CD4-positive, alpha-beta T cell (primary cell): ENCODE measurements around the gene KNDC1. TPM values are rescaled to one million over a fixed set of nuclear protein-coding genes. Genes with fewer than 3 reads are reported as not detected.

ENCODE experiments used
- ATAC-seq: fragments of 200-7000 bp; cut with Tn5 transposase; one replicate; pipeline ENCODE4 v1.10.0; 2022; ENCODE audit warnings: mild to moderate bottlenecking; ENCODE audit not compliant: poor library complexity
- CTCF ChIA-PET: fragments of 350-600 bp; sonication (Branson Sonifier 250); formaldehyde crosslinking; loops from one replicate; lab custom pipeline; 2021; ENCODE audit warnings: antibody characterized with exemption, inconsistent platforms; lab: Charles Lee
- POLR2A ChIA-PET: fragments of 350-600 bp; sonication (Branson Sonifier 250); formaldehyde crosslinking; loops from one replicate; lab custom pipeline; 2021; ENCODE audit warnings: antibody characterized with exemption, inconsistent platforms; lab: Charles Lee
- DNase-seq, 14 experiments: peaks; one replicate each; pipeline ENCODE4 v3.0.0-alpha.2; 2013 to 2020; ENCODE audit warnings: mixed read lengths in 2 of 14
- H3K27ac ChIP-seq, 2 donors: one replicate each; pipeline versions ENCODE4 v1.5.1 to v1.7.0; 2013; ENCODE audit warnings: low read length in 2 of 2, low read depth in 1 of 2, mild to moderate bottlenecking in 1 of 2
- H3K27me3 ChIP-seq, 2 experiments: 1 replicate in 1 of 2; 2 replicates in 1 of 2; pipeline versions ENCODE4 v1.6.1 to v1.7.0; 2013; ENCODE audit warnings: low read length in 2 of 2, control low read depth in 1 of 2, mild to moderate bottlenecking in 1 of 2, moderate library complexity in 1 of 2; ENCODE audit not compliant: insufficient read depth in 2 of 2, control insufficient read depth in 1 of 2
- H3K36me3 ChIP-seq: one replicate; pipeline ENCODE4 v1.6.1; 2013; ENCODE audit warnings: low read length, control low read depth; ENCODE audit not compliant: insufficient read depth
- H3K4me1 ChIP-seq: one replicate; pipeline ENCODE4 v1.6.1; 2013; ENCODE audit warnings: low read length, control low read depth; ENCODE audit not compliant: insufficient read depth
- H3K4me3 ChIP-seq: one replicate; pipeline ENCODE4 v1.5.1; 2013; ENCODE audit warnings: mild to moderate bottlenecking, low read length, moderate library complexity
- H3K9me3 ChIP-seq, 2 experiments: 1 replicate in 1 of 2; 2 replicates in 1 of 2; pipeline versions ENCODE4 v1.6.1 to v1.7.0; 2013; ENCODE audit warnings: low read length in 2 of 2, mild to moderate bottlenecking in 2 of 2, control low read depth in 1 of 2, moderate library complexity in 1 of 2; ENCODE audit not compliant: control insufficient read depth in 1 of 2, insufficient read depth in 1 of 2
- H3K27ac Mint-ChIP-seq: one replicate; pipeline ENCODE4 v1.8.0; 2020; ENCODE audit warnings: mixed read lengths
- H3K27me3 Mint-ChIP-seq: one replicate; pipeline ENCODE4 v1.8.0; 2021; ENCODE audit warnings: mixed read lengths
- H3K36me3 Mint-ChIP-seq: one replicate; pipeline ENCODE4 v1.8.0; 2021; ENCODE audit warnings: low read depth, mixed read lengths
- H3K4me1 Mint-ChIP-seq: one replicate; pipeline ENCODE4 v1.8.0; 2021; ENCODE audit warnings: low read depth, mixed read lengths
- H3K4me3 Mint-ChIP-seq: one replicate; pipeline ENCODE4 v1.8.0; 2020; ENCODE audit warnings: mild to moderate bottlenecking, mixed read lengths
- H3K9me3 Mint-ChIP-seq: one replicate; pipeline ENCODE4 v1.8.0; 2020; ENCODE audit warnings: mixed read lengths
- intact Hi-C, 2 experiments: fragments of 100-400 bp; cut with DNase I in 1 of 2; cut with micrococcal nuclease in 1 of 2; formaldehyde crosslinking; loops; one replicate each; pipeline versions ENCODE4 v1.15.1 to v1.9.0; 2023 to 2025; cut with DNase I, micrococcal nuclease
- total RNA-seq, 174 experiments: library from RNA in 2 of 174; stranded (reverse) in 2 of 174; gene quantifications; one replicate each; pipeline ENCODE4 v1.2.3 and lab custom pipeline; 2021 to 2026
- TF ChIP-seq, protein P1 (sequence below): fragments of 200-600 bp; IDR thresholded peaks from one replicate; pipeline ENCODE4 v1.8.0; 2022; ENCODE audit warnings: antibody characterized with exemption, mild to moderate bottlenecking

The KNDC1 gene
- total RNA-seq, 2 experiments from 2014 or later: not detected

DNA sequence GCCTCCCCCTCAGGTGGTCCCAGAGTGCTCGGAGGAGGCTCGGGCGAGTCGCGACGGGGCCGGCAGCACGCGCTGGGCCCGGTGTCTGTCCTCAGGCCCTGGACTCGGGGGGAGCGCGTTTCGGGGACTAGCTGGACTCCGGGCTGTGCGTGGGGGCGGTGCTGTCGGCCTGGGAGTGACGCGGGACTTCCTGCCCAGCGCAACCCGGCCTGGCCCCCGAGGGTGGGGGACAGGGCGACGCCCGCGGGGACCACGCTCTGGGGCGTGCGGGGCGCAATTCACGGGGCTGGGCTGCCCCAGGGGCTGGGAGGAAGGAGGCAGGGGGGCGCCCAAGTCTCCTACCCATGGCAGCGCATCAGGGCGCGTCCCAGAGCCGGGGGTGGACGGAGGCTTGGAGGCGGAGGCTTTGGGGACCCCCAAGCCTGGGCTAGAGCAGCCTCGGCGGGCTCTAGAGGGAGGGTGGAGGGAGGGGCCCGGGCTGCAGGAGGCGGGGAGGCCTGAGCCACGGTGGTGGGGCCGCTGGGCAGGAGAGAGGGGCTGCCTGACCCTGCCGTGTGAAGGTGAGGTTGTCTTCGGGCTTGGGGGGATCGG lies 75.3 kb downstream of the KNDC1 start:
- POLR2A ChIA-PET: no interaction called here
- no peak overlapping the region for H3K27ac Mint-ChIP-seq

DNA sequence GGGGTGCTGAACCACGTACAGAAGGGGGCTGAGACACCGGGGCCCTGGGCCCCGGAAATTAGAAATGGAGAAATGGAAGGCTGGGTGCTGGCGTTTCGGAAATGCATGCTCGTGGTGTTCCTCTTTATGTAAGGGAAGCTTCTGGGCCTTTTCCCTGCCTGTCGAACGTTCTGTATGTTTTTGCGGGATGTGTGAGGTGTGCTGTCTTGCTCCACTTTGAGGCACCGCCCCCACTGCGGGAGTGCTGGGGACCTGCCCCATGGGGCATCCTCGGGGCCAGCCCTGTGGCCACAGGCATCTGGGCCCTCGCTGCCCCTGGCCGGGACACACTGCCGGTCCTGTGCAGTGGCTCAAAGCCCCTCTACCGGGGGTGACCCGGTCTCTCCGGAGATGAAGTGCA lies 75.9 kb downstream of the KNDC1 start:
- H3K27me3 Mint-ChIP-seq: peaks cover 65% of the 10 kb centered on the region
- Histone ChIP-seq H3K4me1 (peaks cover 39% of the 10 kb centered on the region), H3K27ac (no peak overlapping the region), H3K9me3 (peaks cover 0 to 23% of the 10 kb centered on the region in 2 experiments), H3K36me3 (no peaks in the 10 kb centered on the region), H3K27me3 (peaks cover 52 to 56% of the 10 kb centered on the region in 2 experiments), H3K4me3 (peak overlapping the region; percentile 38)
- intact Hi-C loops: no loop called here
- H3K4me3 Mint-ChIP-seq: peak overlapping the region; percentile 45
- DNase-seq (peak in 1 of 14 experiments; percentile 47), ATAC-seq (peak; percentile 32)
- H3K36me3 Mint-ChIP-seq: no peaks in the 10 kb centered on the region
- CTCF ChIA-PET: no interaction called here
- no peak overlapping the region for H3K27ac Mint-ChIP-seq
- POLR2A ChIA-PET: no interaction called here
- H3K9me3 Mint-ChIP-seq: no peaks in the 10 kb centered on the region
- H3K4me1 Mint-ChIP-seq: peaks cover 14% of the 10 kb centered on the region
- TF ChIP-seq, protein P1, sequence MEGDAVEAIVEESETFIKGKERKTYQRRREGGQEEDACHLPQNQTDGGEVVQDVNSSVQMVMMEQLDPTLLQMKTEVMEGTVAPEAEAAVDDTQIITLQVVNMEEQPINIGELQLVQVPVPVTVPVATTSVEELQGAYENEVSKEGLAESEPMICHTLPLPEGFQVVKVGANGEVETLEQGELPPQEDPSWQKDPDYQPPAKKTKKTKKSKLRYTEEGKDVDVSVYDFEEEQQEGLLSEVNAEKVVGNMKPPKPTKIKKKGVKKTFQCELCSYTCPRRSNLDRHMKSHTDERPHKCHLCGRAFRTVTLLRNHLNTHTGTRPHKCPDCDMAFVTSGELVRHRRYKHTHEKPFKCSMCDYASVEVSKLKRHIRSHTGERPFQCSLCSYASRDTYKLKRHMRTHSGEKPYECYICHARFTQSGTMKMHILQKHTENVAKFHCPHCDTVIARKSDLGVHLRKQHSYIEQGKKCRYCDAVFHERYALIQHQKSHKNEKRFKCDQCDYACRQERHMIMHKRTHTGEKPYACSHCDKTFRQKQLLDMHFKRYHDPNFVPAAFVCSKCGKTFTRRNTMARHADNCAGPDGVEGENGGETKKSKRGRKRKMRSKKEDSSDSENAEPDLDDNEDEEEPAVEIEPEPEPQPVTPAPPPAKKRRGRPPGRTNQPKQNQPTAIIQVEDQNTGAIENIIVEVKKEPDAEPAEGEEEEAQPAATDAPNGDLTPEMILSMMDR: no peak

More for the DNA sequence above, 75.3 kb downstream of the KNDC1 start:
- H3K9me3 ChIP-seq: peaks cover 0 to 23% of the 10 kb centered on the region in 2 experiments
- H3K4me3 ChIP-seq: peak overlapping the region; percentile 38
- H3K9me3 Mint-ChIP-seq: no peaks in the 10 kb centered on the region
- H3K36me3 Mint-ChIP-seq: no peaks in the 10 kb centered on the region
- CTCF ChIA-PET: no interaction called here
- H3K4me1 Mint-ChIP-seq: peaks cover 10% of the 10 kb centered on the region
- no peak overlapping the region for H3K27ac ChIP-seq
- TF ChIP-seq, protein P1: no peak
- DNase-seq (peak in 1 of 14 experiments; percentile 39), ATAC-seq (no peak)
- H3K36me3 ChIP-seq: no peaks in the 10 kb centered on the region
- H3K4me3 Mint-ChIP-seq: peak overlapping the region; percentile 63
- intact Hi-C loops: no loop called here
- peaks cover 52% of the 10 kb centered on the region in 2 experiments for H3K27me3 ChIP-seq
- H3K27me3 Mint-ChIP-seq: peaks cover 61% of the 10 kb centered on the region
- peaks cover 35% of the 10 kb centered on the region for H3K4me1 ChIP-seq

DNA sequence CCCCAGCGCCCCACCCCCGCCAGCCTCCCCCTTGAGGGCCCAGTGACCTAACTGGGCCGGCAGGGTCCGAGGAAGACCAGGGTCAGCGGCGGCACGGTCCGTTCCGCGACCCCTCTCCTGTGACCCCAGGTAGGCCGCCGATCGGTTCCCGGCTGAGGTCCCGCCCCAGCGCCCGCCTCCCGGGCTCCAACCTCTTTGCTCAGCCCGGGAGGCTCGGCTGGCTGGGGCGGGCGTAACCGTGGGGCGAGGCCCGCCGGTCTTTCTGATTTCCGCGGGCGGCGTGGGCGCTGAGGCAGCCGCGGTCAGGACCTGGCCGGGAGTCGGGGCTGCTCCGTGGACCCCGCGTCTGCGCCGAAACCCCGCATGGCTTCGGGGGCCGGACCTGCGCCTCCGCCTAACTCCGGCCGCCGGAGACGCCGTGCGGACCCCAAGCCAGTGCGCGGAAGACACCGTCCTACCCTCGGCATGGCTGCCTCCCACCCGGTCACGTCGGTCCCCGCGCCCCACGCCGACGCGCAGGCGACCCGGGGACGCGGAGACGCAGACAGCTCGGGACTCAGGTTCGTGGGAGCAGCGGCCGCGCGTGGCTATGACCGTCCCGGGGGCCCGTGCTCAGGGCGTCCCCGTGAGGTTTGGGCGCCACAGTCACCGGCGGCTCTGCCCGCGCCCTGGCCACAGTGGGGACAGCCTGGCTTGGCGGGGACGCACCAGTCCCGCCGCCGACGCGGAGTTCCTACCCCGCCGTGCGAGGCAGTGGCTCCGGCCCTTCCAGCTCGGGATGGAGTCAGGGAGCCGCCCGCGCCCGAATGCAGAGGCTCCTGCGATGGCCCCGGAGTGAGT lies 76.6 kb downstream of the KNDC1 start:
- Mint-ChIP-seq H3K27ac (no peak overlapping the region), H3K9me3 (no peaks in the 10 kb centered on the region), H3K4me1 (peaks cover 21% of the 10 kb centered on the region), H3K27me3 (peaks cover 66% of the 10 kb centered on the region), H3K36me3 (no peaks in the 10 kb centered on the region), H3K4me3 (no peak overlapping the region)
- DNase-seq (peak in 1 of 14 experiments; percentile 24), ATAC-seq (peak; percentile 33)
- Histone ChIP-seq H3K36me3 (no peaks in the 10 kb centered on the region), H3K27ac (no peak overlapping the region), H3K27me3 (peaks cover 52 to 58% of the 10 kb centered on the region in 2 experiments), H3K9me3 (peaks cover 0 to 21% of the 10 kb centered on the region in 2 experiments), H3K4me3 (peak overlapping the region; percentile 38), H3K4me1 (peaks cover 42% of the 10 kb centered on the region)
- ChIA-PET POLR2A (no interaction called here), CTCF (no interaction called here)
- TF ChIP-seq, protein P1: no peak
- intact Hi-C loops: no loop called here
